Activated gamma-delta T cell treated with Interleukin-2 at 50 U/mL for 16 hours (primary cell): ENCODE measurements around the gene SPON1.

Experiments used
- DNase-seq: peaks from one replicate; pipeline ENCODE4 v3.0.0-alpha.2; 2020

Gene SPON1

GRCh38 chr11:14300661-14301304 is 338.3 kb downstream of the SPON1 start:
- DNase-seq: peak; percentile 44

GRCh38 chr11:14304601-14305000 is 342.1 kb downstream of the SPON1 start:
- DNase-seq: no peak

GRCh38 chr11:14305649-14306048 is 343.1 kb downstream of the SPON1 start:
- DNase-seq: no peak

- DNase-seq: no peak
These were observed 344.0 kb downstream of the SPON1 start for GRCh38 chr11:14306481-14306880.

- DNase-seq: no peak
These were observed 345.8 kb downstream of the SPON1 start for GRCh38 chr11:14308114-14308896.

- no peak for DNase-seq
These were observed 346.4 kb downstream of the SPON1 start for GRCh38 chr11:14308897-14309387.

- no peak for DNase-seq
These were observed 347.1 kb downstream of the SPON1 start for GRCh38 chr11:14309425-14310192.

- DNase-seq: no peak
These were observed 348.2 kb downstream of the SPON1 start for GRCh38 chr11:14310679-14311078.

- DNase-seq: no peak
These were observed 350.4 kb downstream of the SPON1 start for GRCh38 chr11:14312736-14313438.

GRCh38 chr11:14314127-14314526 is 351.6 kb downstream of the SPON1 start:
- no peak for DNase-seq

- DNase-seq: no peak
These were observed 352.6 kb downstream of the SPON1 start for GRCh38 chr11:14315130-14315529.
